Endodermal cell (in vitro differentiated cells): ENCODE measurements around the gene CFAP57. TPM values are rescaled to one million over a fixed set of nuclear protein-coding genes. Genes with fewer than 3 reads are reported as not detected.

ENCODE experiments used
- DNase-seq: peaks from one replicate; pipeline ENCODE4 v3.0.0-alpha.2; 2017
- H3K27ac ChIP-seq: 2 replicates; pipeline ENCODE4 v1.5.1; 2013; ENCODE audit warnings: mild to moderate bottlenecking, low read depth, low read length, moderate library complexity
- H3K27me3 ChIP-seq: 2 replicates; pipeline ENCODE4 v1.6.1; 2013; ENCODE audit warnings: mild to moderate bottlenecking, low read length, moderate library complexity; ENCODE audit not compliant: insufficient read depth, control insufficient read depth, poor library complexity, severe bottlenecking
- H3K36me3 ChIP-seq: 2 replicates; pipeline ENCODE4 v1.7.0; 2013; ENCODE audit warnings: mild to moderate bottlenecking, low read length, moderate library complexity; ENCODE audit not compliant: control insufficient read depth, insufficient read depth
- H3K4me1 ChIP-seq: one replicate; pipeline ENCODE4 v1.7.0; 2013; ENCODE audit warnings: low read length; ENCODE audit not compliant: control insufficient read depth, insufficient read depth
- H3K4me3 ChIP-seq: 2 replicates; pipeline ENCODE4 v1.5.1; 2013; ENCODE audit warnings: mild to moderate bottlenecking, low read length, moderate library complexity
- H3K9ac ChIP-seq: 2 replicates; pipeline ENCODE4 v1.6.1; 2013; ENCODE audit warnings: mild to moderate bottlenecking, low read length, moderate library complexity; ENCODE audit not compliant: poor library complexity, severe bottlenecking; ENCODE audit errors: extremely low read depth
- H3K9me3 ChIP-seq: 2 replicates; pipeline ENCODE4 v1.6.1; 2013; ENCODE audit warnings: mild to moderate bottlenecking, low read length, moderate library complexity; ENCODE audit not compliant: control insufficient read depth
- H3K27ac Mint-ChIP-seq: 2 replicates; pipeline ENCODE4 v1.8.0; 2020; ENCODE audit warnings: mixed read lengths
- H3K27me3 Mint-ChIP-seq: 2 replicates; pipeline ENCODE4 v1.8.0; 2021; ENCODE audit warnings: mild to moderate bottlenecking, mixed read lengths; ENCODE audit not compliant: insufficient read depth
- H3K36me3 Mint-ChIP-seq: 2 replicates; pipeline ENCODE4 v1.8.0; 2020; ENCODE audit warnings: low read depth, mixed read lengths
- H3K4me1 Mint-ChIP-seq: 2 replicates; pipeline ENCODE4 v1.8.0; 2020; ENCODE audit warnings: mixed read lengths
- H3K4me3 Mint-ChIP-seq: 2 replicates; pipeline ENCODE4 v1.8.0; 2020; ENCODE audit warnings: mild to moderate bottlenecking, moderate library complexity, mixed read lengths
- H3K9me3 Mint-ChIP-seq: 2 replicates; pipeline ENCODE4 v1.8.0; 2020; ENCODE audit warnings: mild to moderate bottlenecking, mixed read lengths
- CTCF ChIP-seq: fragments of 200-600 bp; sonication (generic); conservative IDR thresholded peaks from 2 replicates; pipeline ENCODE4 v1.5.0; 2021; ENCODE audit warnings: antibody characterized with exemption, mild to moderate bottlenecking
- WGBS, 2 experiments: methylation state at CpG; one replicate each; pipeline versions ENCODE4 v1.1.5 to v1.1.7; 2013; ENCODE audit warnings: missing lambda C conversion rate in 2 of 2, mixed read lengths in 1 of 2; ENCODE audit not compliant: insufficient coverage in 1 of 2, insufficient read length in 1 of 2; 5-methylcytosine and 5-hydroxymethylcytosine counted together
- total RNA-seq, 2 donors: library from RNA; stranded (reverse); fragmentation: NEBNext Ultra II Directional in 1 of 2; extraction: Animal tissue kit (Norgen Biotek cat#: 25700) in 1 of 2; gene quantifications; 2 replicates in 1 of 2; 3 replicates in 1 of 2; pipeline ENCODE4 v1.2.1, GENCODE V29; 2021

CFAP57 gene
- total RNA-seq, 2 donors from 2014 or later: 0.82 to 0.90 TPM

- Mint-ChIP-seq H3K4me3 (no peak overlapping the region), H3K27ac (no peak overlapping the region), H3K27me3 (no peaks in the 10 kb centered on the region), H3K36me3 (no peaks in the 10 kb centered on the region), H3K9me3 (no peaks in the 10 kb centered on the region), H3K4me1 (peaks cover 23% of the 10 kb centered on the region)
- peaks cover 15% of the 10 kb centered on the region for H3K4me1 ChIP-seq
- H3K27ac ChIP-seq: no peak overlapping the region
- 93% methylated on average over 1 of the region's 1 CpG; no CpG with 5 or more reads in 1 of the 2 experiments for WGBS, 2 experiments
- no peaks in the 10 kb centered on the region for H3K27me3 ChIP-seq
- no peak for DNase-seq
- no peak for TF ChIP-seq CTCF
- no peak overlapping the region for H3K9ac ChIP-seq
- no peaks in the 10 kb centered on the region for H3K36me3 ChIP-seq
- H3K4me3 ChIP-seq: no peak overlapping the region
- no peaks in the 10 kb centered on the region for H3K9me3 ChIP-seq
These were observed 125.9 kb downstream of the CFAP57 start for GRCh38 chr1:43298055-43298454.

- no peak overlapping the region for H3K4me3 Mint-ChIP-seq
- no peak for DNase-seq
- H3K27me3 ChIP-seq: no peaks in the 10 kb centered on the region
- no peak overlapping the region for H3K9ac ChIP-seq
- H3K27ac Mint-ChIP-seq: no peak overlapping the region
- H3K4me3 ChIP-seq: no peak overlapping the region
- peaks cover 12% of the 10 kb centered on the region for H3K4me1 ChIP-seq
- H3K9me3 Mint-ChIP-seq: no peaks in the 10 kb centered on the region
- H3K36me3 Mint-ChIP-seq: no peaks in the 10 kb centered on the region
- H3K27ac ChIP-seq: no peak overlapping the region
- H3K9me3 ChIP-seq: no peaks in the 10 kb centered on the region
- peaks cover 28% of the 10 kb centered on the region for H3K4me1 Mint-ChIP-seq
- H3K27me3 Mint-ChIP-seq: no peaks in the 10 kb centered on the region
- no peak for TF ChIP-seq CTCF
- no peaks in the 10 kb centered on the region for H3K36me3 ChIP-seq
These were observed 127.0 kb downstream of the CFAP57 start for GRCh38 chr1:43299101-43299500.

- Histone ChIP-seq H3K36me3 (no peaks in the 10 kb centered on the region), H3K9ac (no peak within 1 kb of the TSS), H3K9me3 (no peaks in the 10 kb centered on the region), H3K27ac (no peak within 1 kb of the TSS), H3K4me3 (no peak within 1 kb of the TSS), H3K4me1 (peaks cover 5% of the 10 kb centered on the region), H3K27me3 (no peaks in the 10 kb centered on the region)
- Mint-ChIP-seq H3K27ac (no peak within 1 kb of the TSS), H3K36me3 (no peaks in the 10 kb centered on the region), H3K9me3 (no peaks in the 10 kb centered on the region), H3K4me1 (peaks cover 19% of the 10 kb centered on the region), H3K4me3 (no peak within 1 kb of the TSS), H3K27me3 (no peaks in the 10 kb centered on the region)
- no peak for TF ChIP-seq CTCF
- DNase-seq: no peak
- 92 to 93% methylated on average over 2 to 8 of the region's 10 CpGs for WGBS, 2 experiments
These were observed 128.4 kb downstream of the CFAP57 start, which contains the start of gene TIE1 for GRCh38 chr1:43300378-43301094. TSS of gene TIE1 (plus strand) at chr1:43300982. CDS start at chr1:43301072, 90 bp downstream.
